Calu3 (cell line): Measurements from ENCODE around the gene DOCK7. TPM values are rescaled to one million over a fixed set of nuclear protein-coding genes. Genes with fewer than 3 reads are reported as not detected.
A peak's percentile ranks its signal among the peaks of the same experiment; 100 is the strongest.

Source experiments
- BruUV-seq: library from RNA; stranded (reverse); fragments of 400-500 nt; replicated peaks from 2 replicates; lab custom pipeline; 2021; lab: Mats Ljungman, UMichigan
- CTCF ChIA-PET: fragments of 300-600 bp; sonication (Branson Sonifier 250); formaldehyde crosslinking; loops from one replicate; lab custom pipeline; 2022; ENCODE audit warnings: antibody characterized with exemption; lab: Charles Lee
- DNase-seq: peaks from one replicate; pipeline ENCODE4 v3.0.0; 2022
- H3K27ac Mint-ChIP-seq: one replicate; pipeline ENCODE4 v1.8.0; 2022; ENCODE audit warnings: mixed read lengths; ENCODE audit not compliant: unreplicated experiment
- H3K27me3 Mint-ChIP-seq: one replicate; pipeline ENCODE4 v1.8.0; 2022; ENCODE audit warnings: mixed read lengths; ENCODE audit not compliant: unreplicated experiment
- H3K36me3 Mint-ChIP-seq: one replicate; pipeline ENCODE4 v1.8.0; 2022; ENCODE audit warnings: mild to moderate bottlenecking, moderate library complexity, mixed read lengths; ENCODE audit not compliant: insufficient read depth, unreplicated experiment
- H3K4me1 Mint-ChIP-seq: one replicate; pipeline ENCODE4 v1.8.0; 2022; ENCODE audit warnings: mild to moderate bottlenecking, low read depth, mixed read lengths; ENCODE audit not compliant: unreplicated experiment
- H3K4me3 Mint-ChIP-seq: one replicate; pipeline ENCODE4 v1.8.0; 2022; ENCODE audit warnings: mild to moderate bottlenecking, low read depth, moderate library complexity, mixed read lengths; ENCODE audit not compliant: unreplicated experiment
- H3K9me3 Mint-ChIP-seq: one replicate; pipeline ENCODE4 v1.8.0; 2022; ENCODE audit warnings: low read depth, mixed read lengths; ENCODE audit not compliant: unreplicated experiment
- intact Hi-C: fragments of 100-400 bp; cut with micrococcal nuclease; formaldehyde crosslinking; loops from one replicate; pipeline ENCODE4 v1.10.0; 2022; ENCODE audit not compliant: unreplicated experiment
- total RNA-seq: library from RNA; stranded (reverse); gene quantifications from 2 replicates; pipeline ENCODE4 v1.2.3, GENCODE V29; 2022
- TF ChIP-seq, protein P1 (sequence below): fragments of 200-600 bp; IDR thresholded peaks from one replicate; pipeline ENCODE4 v1.8.0; 2022; ENCODE audit warnings: antibody characterized with exemption; ENCODE audit not compliant: unreplicated experiment

DOCK7 gene
- total RNA-seq, 1 experiment from 2014 or later = 48.6 TPM

DNA sequence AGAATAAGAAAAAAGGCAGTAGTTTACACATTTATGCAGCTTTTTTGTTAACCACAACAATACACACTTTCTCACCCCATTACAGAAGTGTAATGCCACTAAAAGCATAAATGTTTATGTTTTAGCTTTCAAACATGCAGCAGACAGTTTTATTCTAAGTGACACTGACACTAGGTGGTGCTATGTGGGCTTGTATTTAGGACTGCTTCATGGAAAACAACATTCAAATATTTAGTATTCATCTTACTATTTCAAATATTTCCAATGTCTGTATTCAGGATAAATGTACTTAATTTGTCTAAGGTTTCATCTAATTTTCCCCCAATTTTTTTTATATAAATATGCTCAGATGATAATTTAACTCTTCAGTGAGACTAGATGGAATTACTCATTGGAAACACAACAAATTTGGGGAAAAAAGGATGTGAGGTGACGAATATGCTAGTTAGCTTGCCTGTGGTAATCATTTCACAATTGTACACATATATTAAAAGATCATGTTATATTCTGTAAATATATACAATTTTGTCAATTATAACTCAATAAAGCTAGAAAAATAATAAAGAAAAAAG, 179.9 kb downstream of the DOCK7 start:
- CTCF ChIA-PET = interaction anchor here (0.6 to 2.0 kb wide), 2 partner anchors 147 to 238 kb away, joined by 4 to 23 read pairs; no protein-coding TSS in a partner anchor
- H3K4me1 Mint-ChIP-seq = no peaks in the 10 kb centered on the region
- intact Hi-C loops = loop anchor here (1.0 kb wide), 1 partner anchor 238 kb away; no protein-coding TSS in a partner anchor
- H3K36me3 Mint-ChIP-seq = peaks cover 5% of the 10 kb centered on the region
- no peaks in the 10 kb centered on the region for H3K27me3 Mint-ChIP-seq
- H3K27ac Mint-ChIP-seq = no peak overlapping the region
- no peaks in the 10 kb centered on the region for H3K9me3 Mint-ChIP-seq
- peak; percentile 28 for DNase-seq
- BruUV-seq = no TSS peak
- H3K4me3 Mint-ChIP-seq = no peak overlapping the region
- TF ChIP-seq, protein P1, sequence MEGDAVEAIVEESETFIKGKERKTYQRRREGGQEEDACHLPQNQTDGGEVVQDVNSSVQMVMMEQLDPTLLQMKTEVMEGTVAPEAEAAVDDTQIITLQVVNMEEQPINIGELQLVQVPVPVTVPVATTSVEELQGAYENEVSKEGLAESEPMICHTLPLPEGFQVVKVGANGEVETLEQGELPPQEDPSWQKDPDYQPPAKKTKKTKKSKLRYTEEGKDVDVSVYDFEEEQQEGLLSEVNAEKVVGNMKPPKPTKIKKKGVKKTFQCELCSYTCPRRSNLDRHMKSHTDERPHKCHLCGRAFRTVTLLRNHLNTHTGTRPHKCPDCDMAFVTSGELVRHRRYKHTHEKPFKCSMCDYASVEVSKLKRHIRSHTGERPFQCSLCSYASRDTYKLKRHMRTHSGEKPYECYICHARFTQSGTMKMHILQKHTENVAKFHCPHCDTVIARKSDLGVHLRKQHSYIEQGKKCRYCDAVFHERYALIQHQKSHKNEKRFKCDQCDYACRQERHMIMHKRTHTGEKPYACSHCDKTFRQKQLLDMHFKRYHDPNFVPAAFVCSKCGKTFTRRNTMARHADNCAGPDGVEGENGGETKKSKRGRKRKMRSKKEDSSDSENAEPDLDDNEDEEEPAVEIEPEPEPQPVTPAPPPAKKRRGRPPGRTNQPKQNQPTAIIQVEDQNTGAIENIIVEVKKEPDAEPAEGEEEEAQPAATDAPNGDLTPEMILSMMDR = peak; percentile 48

DNA sequence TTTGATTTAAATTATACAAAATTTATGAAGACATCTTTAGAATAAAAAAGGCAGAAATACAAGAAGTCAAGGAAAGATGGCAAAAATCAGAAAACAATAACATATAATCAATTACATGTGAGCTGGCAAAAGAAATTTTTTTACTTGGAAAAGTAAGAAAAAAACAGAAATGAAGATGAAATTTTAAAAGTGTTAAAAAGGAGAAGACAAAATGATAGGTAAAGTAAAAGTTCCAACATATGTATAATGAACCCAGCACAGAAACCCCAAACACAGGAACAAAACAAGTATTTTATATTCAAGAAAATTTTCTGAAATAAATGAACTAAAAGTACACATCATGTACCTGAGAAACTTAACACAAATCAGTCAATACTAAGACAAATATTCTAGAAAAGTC, 188.0 kb downstream of the DOCK7 start:
- H3K27ac Mint-ChIP-seq = no peak overlapping the region
- no TSS peak for BruUV-seq

DNA sequence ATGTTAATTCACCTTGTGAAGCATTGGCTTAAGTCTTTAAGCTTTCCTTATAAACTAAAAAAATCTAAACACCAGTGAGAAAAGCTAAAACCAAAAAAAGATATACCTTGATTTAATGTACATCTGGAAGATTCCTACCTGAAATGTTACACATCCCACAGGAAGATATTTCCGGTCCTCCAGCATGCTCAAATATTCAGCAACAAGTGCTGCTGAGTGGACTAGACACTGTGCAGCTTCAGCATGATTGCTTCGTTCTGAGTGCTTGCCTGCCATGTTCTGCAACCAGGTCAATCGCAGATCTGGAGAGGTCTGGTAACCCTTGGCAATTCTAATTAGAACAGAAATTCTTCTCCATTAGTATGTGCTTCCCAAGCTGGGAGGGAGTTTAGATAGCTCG, 194.0 kb downstream of the DOCK7 start:
- intact Hi-C loops = no loop called here
- H3K36me3 Mint-ChIP-seq = no peaks in the 10 kb centered on the region
- H3K4me3 Mint-ChIP-seq = no peak overlapping the region
- no peak overlapping the region for H3K27ac Mint-ChIP-seq
- no TSS peak for BruUV-seq
- TF ChIP-seq, protein P1 = no peak
- H3K9me3 Mint-ChIP-seq = no peaks in the 10 kb centered on the region
- H3K4me1 Mint-ChIP-seq = no peaks in the 10 kb centered on the region
- CTCF ChIA-PET = no interaction called here
- DNase-seq = no peak
- no peaks in the 10 kb centered on the region for H3K27me3 Mint-ChIP-seq

More for the DNA sequence above, 188.0 kb downstream of the DOCK7 start:
- Mint-ChIP-seq H3K36me3 (no peaks in the 10 kb centered on the region), H3K4me1 (no peaks in the 10 kb centered on the region), H3K27me3 (no peaks in the 10 kb centered on the region), H3K9me3 (no peaks in the 10 kb centered on the region), H3K4me3 (no peak overlapping the region)
- CTCF ChIA-PET = interaction anchor here (0.6 kb wide), 1 partner anchor 24 kb away, joined by 3 read pairs; no protein-coding TSS in a partner anchor
- intact Hi-C loops = no loop called here
- TF ChIP-seq, protein P1 = no peak
- no peak for DNase-seq

DNA sequence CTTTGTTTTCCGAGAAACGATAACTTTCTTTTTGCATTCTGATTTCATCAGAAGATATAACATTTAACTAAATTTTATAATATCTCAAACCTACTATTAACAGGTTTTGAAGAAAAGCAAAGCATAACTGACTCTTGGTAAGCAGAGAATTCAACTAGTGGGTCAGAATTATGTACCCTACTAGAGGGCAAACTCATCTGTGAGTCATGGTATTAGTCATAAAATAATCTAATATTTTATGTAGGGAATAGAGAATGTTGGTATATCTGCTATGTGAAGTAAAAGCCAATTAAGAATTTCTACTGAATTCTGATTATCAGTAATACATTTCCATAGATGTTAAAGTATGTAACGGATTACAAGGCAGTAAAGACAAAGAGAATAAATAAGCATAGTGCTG, 194.5 kb downstream of the DOCK7 start:
- Mint-ChIP-seq H3K4me1 (no peaks in the 10 kb centered on the region), H3K4me3 (no peak overlapping the region), H3K27ac (no peak overlapping the region), H3K36me3 (no peaks in the 10 kb centered on the region), H3K9me3 (no peaks in the 10 kb centered on the region), H3K27me3 (no peaks in the 10 kb centered on the region)
- intact Hi-C loops = no loop called here
- DNase-seq = no peak
- CTCF ChIA-PET = no interaction called here
- TF ChIP-seq, protein P1 = no peak
- BruUV-seq = no TSS peak
